A549 treated with RU486 at 1 μM for 4 hours (cell line): ENCODE measurements around the gene PEG3. TPM values are rescaled to one million over a fixed set of nuclear protein-coding genes. Genes with fewer than 3 reads are reported as not detected.

Experiments used
- total RNA-seq: library from RNA; stranded (reverse); fragments of 200-300 nt; extraction: Qiagen RNA extraction; gene quantifications from 5 replicates; pipeline ENCODE4 v1.2.3, GENCODE V29; 2022; ENCODE audit warnings: low read depth

The PEG3 gene
- total RNA-seq, result not detected in 5 replicates

DNA sequence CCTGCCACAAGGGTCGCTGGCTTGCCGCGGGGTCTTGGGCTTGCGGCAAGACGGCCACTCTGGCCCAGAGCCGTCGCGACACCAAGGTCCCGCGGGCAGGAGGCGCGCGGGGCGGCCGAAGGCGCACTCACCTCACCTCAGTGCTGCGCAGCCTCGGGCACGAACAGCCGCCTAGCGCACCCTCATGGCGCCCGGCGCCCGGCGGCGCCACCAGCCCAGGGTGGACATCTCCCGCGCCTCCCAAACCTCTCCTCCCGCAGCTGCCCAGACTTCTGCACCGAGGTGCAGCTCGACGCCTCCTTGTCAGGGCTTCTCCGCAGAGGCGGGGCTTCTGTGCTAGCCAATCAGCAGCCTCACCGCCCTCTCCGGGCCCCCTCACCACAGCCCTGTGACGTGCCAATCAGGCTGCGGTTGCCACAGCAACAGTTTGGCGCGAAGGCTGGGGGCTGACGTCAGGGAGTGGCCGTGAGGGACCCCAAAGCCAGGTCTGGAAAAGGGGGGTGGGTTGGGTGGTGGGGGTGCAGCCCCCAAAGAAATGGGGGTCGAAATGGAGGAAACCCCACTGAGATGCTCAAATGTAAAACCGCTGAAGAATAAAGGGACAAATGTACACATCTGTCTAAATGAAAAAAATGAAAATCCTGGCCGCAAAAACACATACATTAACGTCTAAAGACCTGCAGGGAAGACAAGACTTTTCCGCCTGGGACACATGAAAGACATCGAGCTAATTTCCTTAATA, at the start of gene PEG3, which contains the start of gene ZIM2:
Gene PEG3 (minus strand): TSS at position 276 of the 742 bp plus-strand sequence. CDS start 16,071 bp downstream, outside the sequence.
Gene ZIM2 (minus strand): TSS at position 276 of the 742 bp plus-strand sequence. CDS start 16,449 bp downstream, outside the sequence.

Other genes starting within 250 kb of the PEG3 start
- 8.5 to 12.1 TPM (median 10.3 TPM) in 5 replicates for gene ZNF71, start 245.4 kb downstream of the PEG3 start, total RNA-seq
- gene SMIM17, start 197.6 kb downstream of the PEG3 start, total RNA-seq, result not detected in 5 replicates
- gene ZNF835, start 169.0 kb downstream of the PEG3 start, total RNA-seq, result not detected in 5 replicates
- gene ZIM2, start within 50 bp of the PEG3 start, total RNA-seq, result not detected in 5 replicates